Kidney epithelial cell (primary cell): ENCODE measurements around the gene PTPRO. TPM values are rescaled to one million over a fixed set of nuclear protein-coding genes. Genes with fewer than 3 reads are reported as not detected.

Experiments used
- DNase-seq: peaks from one replicate; pipeline ENCODE4 v3.0.0-alpha.2; 2010; ENCODE audit warnings: low read depth
- H3K27me3 ChIP-seq: 2 replicates; pipeline ENCODE4 v1.6.0; 2011; ENCODE audit warnings: low read length; ENCODE audit not compliant: control insufficient read depth, insufficient read depth
- H3K36me3 ChIP-seq: 2 replicates; pipeline ENCODE4 v1.5.1; 2011; ENCODE audit warnings: low read length; ENCODE audit not compliant: control insufficient read depth, insufficient read depth
- H3K4me3 ChIP-seq: 2 replicates; pipeline ENCODE4 v1.5.1; 2011; ENCODE audit warnings: low read depth, mild to moderate bottlenecking, control low read depth, low read length
- CTCF ChIP-seq: IDR thresholded peaks from 2 replicates; pipeline ENCODE4 v1.5.1; 2011; ENCODE audit warnings: mild to moderate bottlenecking, moderate library complexity, low read length, control low read depth, inconsistent platforms; ENCODE audit not compliant: insufficient read depth, poor library complexity, severe bottlenecking
- total RNA-seq: library from RNA; depleted of rRNA; stranded (reverse); fragments of >200 nt; gene quantifications from 2 replicates; pipeline ENCODE4 v1.2.3, GENCODE V29; 2015

PTPRO gene
- total RNA-seq, 1 donor from 2014 or later: 3.7 TPM

DNA sequence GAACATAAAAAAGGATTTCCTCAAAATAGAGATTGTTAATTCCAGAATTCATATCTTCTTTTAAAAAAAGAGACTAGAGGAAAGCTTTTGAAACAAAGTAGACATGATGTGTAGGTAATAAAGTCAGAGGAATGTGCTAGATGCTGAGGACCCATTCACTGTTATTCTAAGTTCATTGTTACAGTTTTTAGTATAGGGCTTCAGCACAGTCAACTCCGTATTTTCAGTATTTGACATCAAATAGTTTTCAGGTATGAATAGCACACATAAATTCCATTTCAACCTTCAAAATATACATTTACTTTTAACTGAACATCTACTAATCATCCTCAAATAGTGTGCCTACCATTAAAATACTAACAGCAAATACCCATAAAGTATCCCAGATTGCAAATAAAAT, 239.1 kb downstream of the PTPRO start:
- Histone ChIP-seq H3K36me3 (no peaks in the 10 kb centered on the region), H3K4me3 (no peak overlapping the region), H3K27me3 (no peaks in the 10 kb centered on the region)
- TF ChIP-seq CTCF: no peak
- DNase-seq: no peak

DNA sequence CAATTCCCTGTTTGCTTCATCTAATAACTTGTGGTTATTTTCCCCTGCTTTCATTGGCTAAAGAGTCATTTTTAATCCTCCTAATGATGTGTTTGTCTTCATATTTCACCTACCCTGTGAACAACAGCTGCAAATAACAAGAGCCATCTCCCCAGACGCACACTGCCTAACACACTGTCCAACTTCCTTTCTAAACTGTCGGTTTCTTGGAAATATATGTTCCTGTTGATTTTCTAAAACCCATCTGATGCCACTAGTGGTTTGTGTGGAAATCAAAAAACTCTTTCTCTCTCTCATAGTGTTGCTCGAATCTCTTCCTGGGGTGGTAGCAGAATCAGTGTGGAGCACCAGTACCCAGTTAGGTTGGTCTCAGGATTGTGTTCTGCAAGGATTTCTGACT, 240.0 kb downstream of the PTPRO start:
- Histone ChIP-seq H3K27me3 (no peaks in the 10 kb centered on the region), H3K36me3 (no peaks in the 10 kb centered on the region), H3K4me3 (no peak overlapping the region)
- DNase-seq: no peak
- no peak for TF ChIP-seq CTCF

DNA sequence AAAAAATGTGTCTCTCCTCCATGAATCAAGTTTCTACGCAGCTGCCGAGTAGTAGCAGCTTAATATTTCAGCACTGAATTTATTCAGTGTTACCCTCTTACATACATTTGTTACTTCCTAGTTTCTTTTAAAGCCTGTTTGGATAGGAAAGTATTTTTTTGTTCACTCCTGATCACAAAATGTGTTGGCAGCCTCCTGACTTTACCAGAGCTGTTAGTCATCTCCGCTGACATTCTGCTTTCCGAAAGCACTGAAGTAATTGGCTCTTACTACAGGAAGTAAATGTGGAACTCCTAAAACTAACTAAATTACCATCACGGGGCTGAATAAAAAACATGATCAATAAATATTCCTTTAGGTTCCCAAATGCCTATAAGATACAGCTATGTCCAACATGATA, 241.4 kb downstream of the PTPRO start:
- Histone ChIP-seq H3K4me3 (no peak overlapping the region), H3K36me3 (no peaks in the 10 kb centered on the region), H3K27me3 (no peaks in the 10 kb centered on the region)
- TF ChIP-seq CTCF: no peak
- no peak for DNase-seq

GRCh38 chr12:15574353-15574752, 252.0 kb downstream of the PTPRO start:
- no peak for TF ChIP-seq CTCF
- Histone ChIP-seq H3K4me3 (no peak overlapping the region), H3K27me3 (no peaks in the 10 kb centered on the region), H3K36me3 (no peaks in the 10 kb centered on the region)
- no peak for DNase-seq

DNA sequence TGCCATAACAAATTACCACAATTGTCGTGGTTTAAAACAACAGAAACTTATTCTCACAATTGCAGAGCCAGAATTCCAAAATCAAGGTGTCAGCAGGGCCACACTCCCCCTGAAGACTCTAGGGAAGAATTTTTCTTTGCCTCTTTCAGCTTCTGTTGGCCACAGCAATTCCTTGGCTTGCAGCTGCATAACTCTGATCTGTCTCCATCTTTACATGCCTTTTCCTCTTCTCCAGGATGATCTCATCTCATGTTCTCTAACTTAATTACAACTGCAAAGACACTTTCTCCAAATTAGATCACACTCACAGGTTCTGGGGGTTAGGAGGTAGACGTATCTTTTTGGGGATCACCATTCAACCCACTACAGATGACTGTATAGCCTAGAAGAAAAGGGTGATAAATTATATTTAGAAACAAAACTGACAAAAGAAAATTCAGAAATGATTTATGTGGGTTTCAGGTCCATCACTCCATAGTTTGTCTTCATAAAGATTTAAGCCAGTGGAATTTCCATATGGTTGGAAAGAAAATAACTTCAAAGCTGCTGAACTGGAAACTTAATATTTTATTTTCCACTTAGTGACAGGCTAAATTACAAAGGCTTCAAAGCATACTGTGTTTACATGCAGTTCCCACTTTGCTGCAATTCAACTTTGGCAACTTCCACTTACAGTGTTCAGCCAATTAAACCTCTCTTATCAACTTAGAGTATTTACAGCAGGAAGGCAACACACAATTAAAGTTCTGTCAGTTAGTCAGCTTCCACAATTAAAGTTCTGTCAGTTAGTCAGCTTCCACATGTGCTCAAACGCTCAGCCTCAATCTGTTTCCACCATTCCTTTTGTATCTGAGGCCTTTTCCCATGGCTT, 253.6 kb downstream of the PTPRO start:
- Histone ChIP-seq H3K36me3 (no peaks in the 10 kb centered on the region), H3K27me3 (no peaks in the 10 kb centered on the region), H3K4me3 (no peak overlapping the region)
- DNase-seq: no peak
- no peak for TF ChIP-seq CTCF

DNA sequence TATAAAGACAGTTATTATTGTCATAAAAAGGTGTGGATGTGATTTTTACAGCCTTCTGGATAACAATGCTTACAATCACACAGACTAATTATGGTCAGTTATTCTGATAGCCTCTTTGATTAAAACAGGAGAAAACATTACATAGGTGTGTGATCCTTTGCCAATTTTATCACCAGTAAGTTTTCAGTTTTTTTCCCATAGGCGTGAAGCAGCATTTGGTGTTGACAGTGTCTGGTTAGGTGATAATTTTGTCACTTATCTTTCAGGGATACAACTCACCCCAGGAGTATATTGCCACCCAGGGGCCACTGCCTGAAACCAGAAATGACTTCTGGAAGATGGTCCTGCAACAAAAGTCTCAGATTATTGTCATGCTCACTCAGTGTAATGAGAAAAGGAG, 258.1 kb downstream of the PTPRO start:
- no peak for TF ChIP-seq CTCF
- no peak overlapping the region for H3K4me3 ChIP-seq
- H3K27me3 ChIP-seq: no peaks in the 10 kb centered on the region
- no peak for DNase-seq
- H3K36me3 ChIP-seq: no peaks in the 10 kb centered on the region
